KMS-11 (cell line): ENCODE data around the gene MRM3.
"Not testable (repeated sequence)": the region's sequence is repeated elsewhere in the genome, so short reads cannot be mapped to it uniquely, and the experiment has no call there.

Experiments used
- H2AFZ ChIP-seq: fragments of 200-600 bp; sonication (generic); 2 replicates; pipeline ENCODE4 v1.6.1; 2016; ENCODE audit warnings: antibody characterized with exemption, mixed run types, low read depth
- H3K27ac ChIP-seq: fragments of 200-600 bp; sonication (generic); 2 replicates; pipeline ENCODE4 v1.6.1; 2016; ENCODE audit warnings: mild to moderate bottlenecking, mixed run types
- H3K27me3 ChIP-seq: fragments of 200-600 bp; sonication (generic); 2 replicates; pipeline ENCODE4 v1.6.1; 2017; ENCODE audit warnings: mild to moderate bottlenecking, low read depth, mixed run types, moderate library complexity; ENCODE audit not compliant: insufficient read depth
- H3K36me3 ChIP-seq: fragments of 200-600 bp; sonication (generic); 2 replicates; pipeline ENCODE4 v1.6.1; 2017; ENCODE audit warnings: mild to moderate bottlenecking, mixed run types; ENCODE audit not compliant: insufficient read depth
- H3K4me1 ChIP-seq: fragments of 200-600 bp; sonication (generic); 2 replicates; pipeline ENCODE4 v1.6.1; 2016; ENCODE audit warnings: mild to moderate bottlenecking, low read depth, mixed run types; ENCODE audit not compliant: poor library complexity, severe bottlenecking
- H3K4me2 ChIP-seq: fragments of 200-600 bp; sonication (generic); 2 replicates; pipeline ENCODE4 v1.7.0; 2016; ENCODE audit warnings: mild to moderate bottlenecking, mixed run types
- H3K4me3 ChIP-seq: fragments of 200-600 bp; sonication (generic); IDR thresholded peaks from 2 replicates; pipeline ENCODE4 v1.6.1; 2017; ENCODE audit warnings: low read depth, low read length, mixed read lengths; ENCODE audit not compliant: insufficient read depth
- H3K79me2 ChIP-seq: fragments of 200-600 bp; sonication (generic); 2 replicates; pipeline ENCODE4 v1.6.1; 2016; ENCODE audit warnings: low read depth, mixed run types; ENCODE audit not compliant: insufficient read depth
- H3K9ac ChIP-seq: fragments of 200-600 bp; sonication (generic); 2 replicates; pipeline ENCODE4 v1.6.1; 2016; ENCODE audit warnings: mild to moderate bottlenecking, mixed run types
- H4K20me1 ChIP-seq: fragments of 200-600 bp; sonication (generic); 2 replicates; pipeline ENCODE4 v1.6.1; 2016; ENCODE audit warnings: mild to moderate bottlenecking, mixed run types; ENCODE audit not compliant: insufficient read depth
- TF ChIP-seq, protein P1 (sequence below): fragments of 200-600 bp; sonication (generic); conservative IDR thresholded peaks from 2 replicates; pipeline ENCODE4 v1.6.1; 2017; ENCODE audit warnings: low read depth, mild to moderate bottlenecking, antibody characterized with exemption, low read length, moderate library complexity, mixed read lengths

Gene MRM3

DNA sequence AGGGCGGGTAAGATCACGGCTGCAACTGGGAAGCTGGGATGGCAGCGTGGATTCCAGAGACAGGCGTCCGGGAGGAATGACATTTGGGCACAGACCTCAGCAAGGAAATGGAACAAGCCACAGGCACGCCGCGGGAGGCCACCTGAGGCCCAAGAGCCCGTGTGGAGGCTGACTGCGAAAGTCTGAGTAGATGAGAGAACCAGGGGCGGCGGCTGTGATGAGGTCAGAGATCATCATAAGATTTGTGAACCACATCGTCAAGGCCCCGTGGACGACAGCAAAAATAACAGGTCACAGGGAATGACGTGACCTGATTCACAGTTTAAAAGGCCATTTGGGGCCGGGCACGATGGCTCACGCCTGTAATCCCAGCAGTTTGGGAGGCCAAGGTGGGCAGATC is 48.2 kb downstream of the MRM3 start:
- Histone ChIP-seq H3K4me3 (no peak overlapping the region), H3K4me1 (no peaks in the 10 kb centered on the region), H3K4me2 (no peak overlapping the region), H4K20me1 (no peaks in the 10 kb centered on the region), H2AFZ (no peak overlapping the region), H3K36me3 (no peaks in the 10 kb centered on the region), H3K27me3 (peaks cover 17% of the 10 kb centered on the region; the same call in 1 of the 2 replicates), H3K9ac (no peak overlapping the region), H3K79me2 (no peaks in the 10 kb centered on the region), H3K27ac (no peak overlapping the region)
- TF ChIP-seq, protein P1, sequence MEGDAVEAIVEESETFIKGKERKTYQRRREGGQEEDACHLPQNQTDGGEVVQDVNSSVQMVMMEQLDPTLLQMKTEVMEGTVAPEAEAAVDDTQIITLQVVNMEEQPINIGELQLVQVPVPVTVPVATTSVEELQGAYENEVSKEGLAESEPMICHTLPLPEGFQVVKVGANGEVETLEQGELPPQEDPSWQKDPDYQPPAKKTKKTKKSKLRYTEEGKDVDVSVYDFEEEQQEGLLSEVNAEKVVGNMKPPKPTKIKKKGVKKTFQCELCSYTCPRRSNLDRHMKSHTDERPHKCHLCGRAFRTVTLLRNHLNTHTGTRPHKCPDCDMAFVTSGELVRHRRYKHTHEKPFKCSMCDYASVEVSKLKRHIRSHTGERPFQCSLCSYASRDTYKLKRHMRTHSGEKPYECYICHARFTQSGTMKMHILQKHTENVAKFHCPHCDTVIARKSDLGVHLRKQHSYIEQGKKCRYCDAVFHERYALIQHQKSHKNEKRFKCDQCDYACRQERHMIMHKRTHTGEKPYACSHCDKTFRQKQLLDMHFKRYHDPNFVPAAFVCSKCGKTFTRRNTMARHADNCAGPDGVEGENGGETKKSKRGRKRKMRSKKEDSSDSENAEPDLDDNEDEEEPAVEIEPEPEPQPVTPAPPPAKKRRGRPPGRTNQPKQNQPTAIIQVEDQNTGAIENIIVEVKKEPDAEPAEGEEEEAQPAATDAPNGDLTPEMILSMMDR = no peak

DNA sequence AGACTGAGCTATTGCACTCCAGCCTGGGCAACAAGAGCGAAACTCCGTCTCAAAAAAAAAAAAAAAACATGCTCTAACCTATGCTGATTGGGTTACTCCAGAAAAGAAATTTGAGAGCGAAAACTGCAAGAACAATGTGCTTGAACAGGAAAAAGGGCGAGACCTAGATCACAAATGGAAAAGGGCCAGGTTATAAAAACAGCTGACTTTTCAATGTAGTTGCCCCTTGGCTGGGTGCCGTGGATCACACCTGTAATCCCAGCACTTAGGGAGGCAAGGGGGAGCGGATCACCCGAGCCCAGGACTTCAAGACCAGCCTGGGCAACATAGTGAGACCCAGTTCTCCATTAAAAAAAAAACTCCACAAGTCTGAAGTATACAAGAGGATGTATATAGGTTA is 48.8 kb downstream of the MRM3 start:
- Histone ChIP-seq H2AFZ (no peak overlapping the region), H3K79me2 (no peaks in the 10 kb centered on the region), H3K9ac (no peak overlapping the region), H3K27ac (no peak overlapping the region), H3K4me3 (no peak overlapping the region), H3K27me3 (peaks cover 14% of the 10 kb centered on the region; the same call in 1 of the 2 replicates), H3K4me1 (no peaks in the 10 kb centered on the region), H4K20me1 (no peaks in the 10 kb centered on the region), H3K4me2 (no peak overlapping the region), H3K36me3 (no peaks in the 10 kb centered on the region)
- TF ChIP-seq, protein P1 = no peak

DNA sequence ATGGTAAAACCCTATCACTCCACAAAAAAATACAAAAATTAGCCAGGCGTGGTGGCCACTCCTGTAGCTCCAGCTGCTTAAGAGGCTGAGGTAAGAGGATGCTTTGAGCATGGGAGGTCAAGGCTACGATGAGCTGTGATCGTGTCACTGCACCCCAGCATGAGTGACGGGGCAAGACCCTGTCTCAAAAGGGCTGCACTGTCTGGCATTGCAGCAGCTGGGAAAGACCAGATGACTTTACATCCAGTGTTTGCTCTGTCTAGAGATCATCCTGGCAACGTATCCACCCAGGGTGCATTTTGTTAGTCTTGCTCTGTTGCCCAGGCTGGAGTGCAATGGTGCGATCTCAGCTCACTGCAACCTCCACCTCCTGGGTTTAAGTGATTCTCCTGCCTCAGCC is 52.0 kb downstream of the MRM3 start:
- no peak overlapping the region for H3K4me3 ChIP-seq
- peaks cover 15% of the 10 kb centered on the region; the same call in 1 of the 2 replicates for H3K27me3 ChIP-seq
- no peaks in the 10 kb centered on the region for H3K79me2 ChIP-seq
- H3K36me3 ChIP-seq = no peaks in the 10 kb centered on the region
- no peaks in the 10 kb centered on the region for H3K4me1 ChIP-seq
- H3K27ac ChIP-seq = no peak overlapping the region
- no peak overlapping the region for H2AFZ ChIP-seq
- H3K9ac ChIP-seq = no peak overlapping the region
- TF ChIP-seq, protein P1 = no peak
- H3K4me2 ChIP-seq = no peak overlapping the region
- H4K20me1 ChIP-seq = no peaks in the 10 kb centered on the region

DNA sequence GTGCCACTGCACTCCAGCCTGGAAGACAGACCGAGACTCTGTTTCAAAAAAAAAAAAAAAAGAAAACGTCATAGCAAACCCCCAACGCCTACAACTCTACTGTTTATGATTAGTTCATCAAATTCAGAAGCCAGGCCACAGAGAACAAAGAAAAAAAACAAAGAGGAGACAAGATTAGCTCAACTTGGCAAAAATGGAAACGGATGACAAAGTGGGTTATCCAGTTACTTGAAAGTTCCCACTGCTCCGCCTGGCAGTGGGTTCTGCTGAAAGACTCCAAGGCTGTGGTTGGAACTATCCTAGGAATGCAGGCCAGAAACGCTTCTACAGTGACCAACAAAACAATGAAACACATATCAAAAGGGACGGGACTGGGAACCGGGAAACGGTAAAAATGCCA is 53.1 kb downstream of the MRM3 start:
- Histone ChIP-seq H3K4me2 (no peak overlapping the region), H3K27me3 (peaks cover 21% of the 10 kb centered on the region; the same call in 1 of the 2 replicates), H3K4me3 (no peak overlapping the region), H3K4me1 (no peaks in the 10 kb centered on the region), H3K36me3 (no peaks in the 10 kb centered on the region), H3K79me2 (no peaks in the 10 kb centered on the region), H3K9ac (no peak overlapping the region), H2AFZ (no peak overlapping the region), H3K27ac (no peak overlapping the region), H4K20me1 (no peaks in the 10 kb centered on the region)
- TF ChIP-seq, protein P1 = no peak

DNA sequence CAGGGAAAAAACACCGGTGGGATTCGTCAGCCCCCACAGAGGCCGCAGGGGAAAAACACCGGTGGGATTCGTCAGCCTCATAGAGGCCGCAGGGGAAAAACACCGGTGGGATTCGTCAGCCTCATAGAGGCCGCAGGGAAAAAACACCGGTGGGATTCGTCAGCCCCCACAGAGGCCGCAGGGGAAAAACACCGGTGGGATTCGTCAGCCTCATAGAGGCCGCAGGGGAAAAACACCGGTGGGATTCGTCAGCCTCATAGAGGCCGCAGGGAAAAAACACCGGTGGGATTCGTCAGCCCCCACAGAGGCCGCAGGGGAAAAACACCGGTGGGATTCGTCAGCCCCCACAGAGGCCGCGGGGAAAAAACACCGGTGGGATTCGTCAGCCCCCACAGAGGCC is 53.6 kb downstream of the MRM3 start:
- H3K4me3 ChIP-seq, H3K27ac ChIP-seq, H3K36me3 ChIP-seq, H3K79me2 ChIP-seq, H3K9ac ChIP-seq, H3K4me2 ChIP-seq, H3K4me1 ChIP-seq, H4K20me1 ChIP-seq, H2AFZ ChIP-seq: not testable (repeated sequence)
- H3K27me3 ChIP-seq = peaks cover 21% of the 10 kb centered on the region; the same call in 1 of the 2 replicates
